DMS114 treated with DMSO at 0.1 percent for 48 hours (cell line): ENCODE results near the gene PRSS22.
"Not testable (repeated sequence)": the region's sequence is repeated elsewhere in the genome, so short reads cannot be mapped to it uniquely, and the experiment has no call there.

Source experiments
- DNase-seq: peaks from one replicate; lab custom pipeline; 2025; ENCODE audit not compliant: unreplicated experiment; lab: John Stamatoyannopoulos, UW

PRSS22 gene

GRCh38 chr16:2857451-2858244 lies at the start of gene PRSS22:
Gene PRSS22, minus strand, starts transcription at chr16:2858170. Its CDS starts 66 bp downstream, at chr16:2858104.
- no peak for DNase-seq

GRCh38 chr16:2907084-2907753 lies 49.2 kb upstream of the PRSS22 start:
- not testable (repeated sequence) for DNase-seq

DNA sequence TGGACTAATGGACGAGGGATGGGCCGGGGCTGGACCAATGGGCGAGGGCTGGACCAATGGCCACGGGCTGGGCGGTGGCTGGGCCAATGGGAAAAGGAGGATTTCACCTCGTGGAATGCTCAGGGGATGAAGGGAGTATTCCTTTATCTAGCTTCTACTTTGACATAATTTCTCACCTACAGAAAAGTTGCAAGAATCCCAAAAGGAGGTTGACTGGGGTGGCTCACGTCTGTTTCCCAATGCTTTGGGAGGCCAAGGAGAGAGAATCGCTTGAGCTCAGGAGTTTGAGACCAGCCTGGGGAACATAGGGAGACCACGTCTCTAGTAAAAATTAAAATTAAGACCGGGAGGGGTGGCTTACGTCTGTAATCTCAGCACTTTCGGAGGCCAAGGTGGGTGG lies 48.0 kb upstream of the PRSS22 start:
- DNase-seq = no peak

DNA sequence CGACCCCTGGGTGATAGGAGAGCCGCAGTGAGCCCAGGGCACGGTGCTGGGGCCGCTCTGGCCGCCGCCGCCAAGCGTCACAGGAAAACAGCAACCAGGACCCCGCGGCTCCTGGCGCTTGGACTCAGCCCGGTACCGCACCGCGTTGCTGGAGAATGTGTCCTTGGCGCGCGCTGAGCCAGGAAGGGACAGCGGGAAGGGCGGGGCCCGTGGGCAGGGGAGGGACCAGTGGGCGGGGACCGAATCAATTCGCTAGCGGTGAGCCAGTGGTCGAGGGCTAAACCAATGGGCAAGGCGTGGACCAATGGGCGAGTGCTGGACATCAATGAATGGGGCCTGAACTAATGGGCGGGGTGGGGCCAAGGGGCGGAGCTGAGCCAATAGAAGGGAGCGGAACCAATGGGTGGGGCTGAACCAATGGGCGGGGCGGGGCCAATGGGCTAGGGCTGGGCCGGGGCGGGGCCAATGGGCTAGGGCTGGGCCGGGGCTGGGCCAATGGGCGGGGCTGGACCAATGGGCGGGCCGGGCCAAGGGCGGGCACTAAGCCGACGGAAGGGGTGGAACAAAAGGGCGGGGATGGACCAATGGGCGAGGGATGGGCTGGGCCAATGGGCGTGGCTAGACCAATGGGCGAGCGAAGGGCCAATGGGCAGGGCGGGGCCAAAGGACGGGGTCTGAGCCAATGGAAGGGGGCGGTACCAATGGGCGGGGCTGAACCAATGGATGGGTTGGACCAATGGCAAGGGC lies 47.4 kb upstream of the PRSS22 start:
- DNase-seq = peak; percentile 95

DNA sequence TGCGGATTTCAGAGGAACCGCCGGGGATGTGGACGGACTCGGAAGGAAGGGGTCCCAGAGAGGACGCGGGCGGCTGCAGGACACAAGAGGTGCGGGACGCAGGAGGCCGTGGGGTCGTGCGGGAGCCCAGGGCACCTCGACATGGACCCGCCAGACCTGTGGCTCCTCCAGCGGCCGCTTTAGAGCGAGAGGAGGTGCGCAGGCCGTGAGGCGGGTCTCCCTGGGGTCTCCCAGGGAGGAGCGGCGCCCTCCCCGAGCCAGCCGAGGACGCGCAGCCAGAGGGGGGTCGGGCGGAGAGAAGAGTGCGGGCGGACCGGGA lies 46.9 kb upstream of the PRSS22 start:
- no peak for DNase-seq

DNA sequence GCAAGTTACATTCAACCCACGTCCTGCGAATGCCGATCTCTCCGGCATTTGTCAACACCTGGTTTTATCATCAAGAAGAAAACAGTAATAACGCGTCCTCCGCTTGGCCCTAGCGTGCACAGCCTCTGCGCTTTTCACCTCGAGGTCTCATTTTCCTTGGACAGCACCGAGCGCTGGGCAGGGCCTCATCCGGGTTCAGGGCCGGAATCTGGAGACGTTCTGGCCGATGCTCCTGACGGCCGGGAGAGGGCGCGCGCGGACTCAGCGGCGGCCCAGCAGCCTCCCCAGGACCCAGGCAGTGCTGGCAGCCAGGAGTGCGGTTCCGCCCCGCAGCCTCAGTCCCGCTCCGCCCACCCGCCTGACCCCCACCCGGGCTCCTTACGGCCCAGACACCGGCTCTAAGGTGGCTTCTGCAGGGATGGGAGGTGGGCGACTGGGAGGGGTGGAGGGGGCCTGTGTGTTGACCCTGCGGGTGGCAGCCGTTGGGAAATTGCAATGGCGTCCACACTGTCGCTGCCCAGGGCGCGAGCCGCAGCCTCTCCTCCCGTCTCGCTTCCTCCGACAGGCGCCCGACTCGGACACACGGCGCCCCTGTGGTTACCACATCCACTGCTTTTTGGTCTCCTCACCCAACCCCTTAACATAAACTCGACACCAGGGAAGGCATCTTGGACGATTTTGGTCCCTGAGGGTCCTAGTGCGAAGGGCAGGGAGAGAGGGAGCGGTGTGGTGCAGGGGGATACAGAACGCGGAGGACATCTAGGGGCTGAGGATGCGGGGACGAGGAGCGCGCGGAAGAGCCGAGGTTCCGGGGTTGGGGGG lies 46.3 kb upstream of the PRSS22 start:
- peak; percentile 74 for DNase-seq

- no peak for DNase-seq
Observed at GRCh38 chr16:2902337-2903130, 44.6 kb upstream of the PRSS22 start.

DNA sequence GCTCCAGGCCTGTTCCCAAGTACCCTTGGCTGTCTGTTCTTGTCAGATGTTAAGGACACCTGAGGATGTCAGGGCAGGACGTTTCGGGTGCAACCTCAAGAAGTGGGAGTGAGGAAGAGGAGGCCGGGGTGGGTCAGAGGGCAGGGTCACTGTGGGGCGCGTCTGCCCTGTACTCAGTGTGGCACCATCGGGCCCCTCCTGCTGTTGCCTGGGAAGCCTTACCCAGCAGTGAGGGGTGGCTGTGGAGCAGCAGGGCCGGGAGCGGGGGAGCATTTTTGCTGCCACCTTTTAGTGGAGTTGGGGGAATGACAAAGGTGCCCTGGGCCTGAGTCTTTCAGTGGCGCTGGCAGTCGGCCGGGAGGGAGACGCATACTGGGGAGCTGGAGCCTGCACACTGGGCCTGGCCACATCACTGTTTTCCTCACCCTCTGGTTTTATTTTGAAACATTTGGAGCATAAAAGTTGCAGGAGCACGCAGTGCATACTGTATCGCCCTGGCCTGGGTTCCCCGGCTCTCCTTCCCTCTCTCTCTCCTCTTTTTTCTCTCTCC lies 42.6 kb upstream of the PRSS22 start:
- DNase-seq = no peak

GRCh38 chr16:2899564-2900072 lies 41.6 kb upstream of the PRSS22 start:
- DNase-seq = no peak

GRCh38 chr16:2898831-2899563 lies 41.0 kb upstream of the PRSS22 start:
- DNase-seq = no peak

DNA sequence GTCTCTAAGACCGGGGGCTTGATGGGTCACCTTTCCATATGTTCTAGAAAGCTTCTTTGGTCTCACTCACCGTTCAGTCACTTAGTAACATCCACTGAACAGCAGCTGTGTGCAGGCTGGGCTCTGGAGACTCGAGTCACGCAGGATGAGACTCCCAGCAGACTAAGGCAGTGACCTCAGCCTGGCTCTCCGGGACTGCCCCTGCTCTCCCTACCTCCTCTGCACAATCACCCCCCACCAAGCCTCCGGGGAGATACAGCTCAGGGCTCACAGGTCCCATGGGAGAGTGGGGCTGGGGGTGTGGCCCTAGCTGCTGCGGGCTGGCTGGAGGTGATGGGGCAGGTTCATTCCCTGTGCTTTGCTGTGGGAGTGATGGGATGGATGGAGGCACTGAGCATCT lies 39.1 kb upstream of the PRSS22 start:
- no peak for DNase-seq

GRCh38 chr16:2896480-2897010 lies 38.6 kb upstream of the PRSS22 start:
- DNase-seq = no peak

GRCh38 chr16:2895813-2896212 lies 37.8 kb upstream of the PRSS22 start:
- DNase-seq = no peak

- DNase-seq = no peak
Observed at GRCh38 chr16:2894231-2894630, 36.3 kb upstream of the PRSS22 start.

- DNase-seq = no peak
Observed at GRCh38 chr16:2884041-2884451, 26.1 kb upstream of the PRSS22 start.

- no peak for DNase-seq
Observed at GRCh38 chr16:2883458-2883908, 25.5 kb upstream of the PRSS22 start.

GRCh38 chr16:2882650-2883457 lies 24.9 kb upstream of the PRSS22 start, which contains the start of gene FLYWCH2:
Gene FLYWCH2, plus strand, starts transcription at chr16:2883215. Its CDS starts 13,235 bp downstream, at chr16:2896450.
- peak; percentile 98 for DNase-seq
